ENCODE data around the gene MUC21. TPM values are rescaled to one million over a fixed set of nuclear protein-coding genes. Genes with fewer than 3 reads are reported as not detected.

The MUC21 gene
- total RNA-seq, 1 experiment from 2014 or later = not detected

DNA sequence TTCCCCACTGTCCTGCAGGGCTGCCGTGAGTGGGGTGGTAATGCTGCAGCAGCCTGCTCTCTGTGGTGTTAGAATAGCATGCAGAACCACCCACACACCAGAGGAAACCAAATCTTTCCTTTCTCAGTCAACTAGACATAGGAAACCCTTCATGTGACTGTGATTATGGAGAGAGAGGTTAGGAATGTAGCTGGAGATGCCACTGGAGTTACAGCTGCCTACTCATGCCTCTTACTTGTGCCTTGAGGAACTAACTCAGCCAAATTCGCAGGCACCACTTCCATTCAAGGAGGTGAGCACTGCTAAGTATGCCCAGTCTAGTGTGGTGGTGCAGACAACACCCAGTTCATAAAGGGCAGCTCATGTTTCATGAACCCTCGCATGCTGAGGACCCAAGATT, 54.2 kb downstream of the MUC21 start:
- no peak overlapping the region for H3K4me3 ChIP-seq (ENCODE audit: low read depth in 2 of 2, low read length in 2 of 2)
- DNase-seq (ENCODE audit: low read depth, low spot score) (no peak), ATAC-seq (no peak)
- H3K27ac ChIP-seq (ENCODE audit: low read length) = no peak overlapping the region
- no TSS peak for BruUV-seq (replicated peaks)
- in situ Hi-C loops (cut with HindIII; ENCODE audit: low pct_unique_long_range_greater_than_20kb, low sequenced_read_pairs) = no loop called here
- TF ChIP-seq SIN3A (IDR thresholded peaks at IDR 0.05; ENCODE audit: borderline replicate concordance, insufficient read depth, low read depth, low read length) (no peak), TCF7L2 (IDR thresholded peaks at IDR 0.05; ENCODE audit: low read depth, low read length) (no peak), REST (IDR thresholded peaks at IDR 0.05; ENCODE audit: insufficient read depth in 1 of 2, low read depth in 2 of 2, low read length in 1 of 2) (no peak), POLR2AphosphoS5 (IDR thresholded peaks at IDR 0.05; ENCODE audit: low read depth, low read length) (no peak)
- TF ChIP-seq, protein P1, sequence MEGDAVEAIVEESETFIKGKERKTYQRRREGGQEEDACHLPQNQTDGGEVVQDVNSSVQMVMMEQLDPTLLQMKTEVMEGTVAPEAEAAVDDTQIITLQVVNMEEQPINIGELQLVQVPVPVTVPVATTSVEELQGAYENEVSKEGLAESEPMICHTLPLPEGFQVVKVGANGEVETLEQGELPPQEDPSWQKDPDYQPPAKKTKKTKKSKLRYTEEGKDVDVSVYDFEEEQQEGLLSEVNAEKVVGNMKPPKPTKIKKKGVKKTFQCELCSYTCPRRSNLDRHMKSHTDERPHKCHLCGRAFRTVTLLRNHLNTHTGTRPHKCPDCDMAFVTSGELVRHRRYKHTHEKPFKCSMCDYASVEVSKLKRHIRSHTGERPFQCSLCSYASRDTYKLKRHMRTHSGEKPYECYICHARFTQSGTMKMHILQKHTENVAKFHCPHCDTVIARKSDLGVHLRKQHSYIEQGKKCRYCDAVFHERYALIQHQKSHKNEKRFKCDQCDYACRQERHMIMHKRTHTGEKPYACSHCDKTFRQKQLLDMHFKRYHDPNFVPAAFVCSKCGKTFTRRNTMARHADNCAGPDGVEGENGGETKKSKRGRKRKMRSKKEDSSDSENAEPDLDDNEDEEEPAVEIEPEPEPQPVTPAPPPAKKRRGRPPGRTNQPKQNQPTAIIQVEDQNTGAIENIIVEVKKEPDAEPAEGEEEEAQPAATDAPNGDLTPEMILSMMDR (IDR thresholded peaks at IDR 0.05) = no peak
- no peaks in the 10 kb centered on the region for H3K27me3 ChIP-seq (ENCODE audit: control insufficient read depth, insufficient read depth, low read length)
- H3K4me1 ChIP-seq (ENCODE audit: control insufficient read depth, insufficient read depth, low read length) = peaks cover 4% of the 10 kb centered on the region
- CTCF ChIA-PET = no interaction called here
- H3K9me3 ChIP-seq (ENCODE audit: control insufficient read depth, insufficient read depth, low read depth, low read length) = no peaks in the 10 kb centered on the region
- POLR2A ChIA-PET = no interaction called here
- H3K36me3 ChIP-seq (ENCODE audit: control insufficient read depth, insufficient read depth, low read length) = no peaks in the 10 kb centered on the region
- intact Hi-C loops (cut with micrococcal nuclease; ENCODE audit: unreplicated experiment) = no loop called here

DNA sequence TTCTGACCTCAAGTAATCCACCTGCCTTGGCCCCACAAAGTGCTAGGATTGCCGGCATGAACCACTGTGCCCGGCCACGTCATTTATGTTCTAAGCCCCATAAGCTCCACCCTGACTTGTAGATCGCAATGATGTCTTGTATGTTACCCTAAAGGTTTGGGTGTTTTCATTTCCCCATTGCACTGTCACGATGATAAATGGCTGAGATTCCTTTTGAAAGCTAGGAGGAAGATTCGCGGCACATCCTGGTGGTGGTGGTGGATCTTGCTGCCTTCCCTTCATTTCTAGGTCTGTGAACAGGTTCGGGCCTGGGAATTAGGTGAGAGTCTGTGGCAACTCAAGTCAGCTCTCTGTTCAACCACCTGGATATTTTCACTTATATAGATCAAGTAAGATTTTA, 55.0 kb downstream of the MUC21 start:
- ChIA-PET POLR2A (no interaction called here), CTCF (no interaction called here)
- in situ Hi-C loops (cut with HindIII; ENCODE audit: low pct_unique_long_range_greater_than_20kb, low sequenced_read_pairs) (no loop called here), intact Hi-C loops (cut with micrococcal nuclease; ENCODE audit: unreplicated experiment) (no loop called here)
- ATAC-seq (no peak), DNase-seq (ENCODE audit: low read depth, low spot score) (no peak)
- Histone ChIP-seq H3K9me3 (ENCODE audit: control insufficient read depth, insufficient read depth, low read depth, low read length) (no peaks in the 10 kb centered on the region), H3K27ac (ENCODE audit: low read length) (no peak overlapping the region), H3K4me3 (ENCODE audit: low read depth in 2 of 2, low read length in 2 of 2) (no peak overlapping the region), H3K36me3 (ENCODE audit: control insufficient read depth, insufficient read depth, low read length) (no peaks in the 10 kb centered on the region), H3K4me1 (ENCODE audit: control insufficient read depth, insufficient read depth, low read length) (peaks cover 4% of the 10 kb centered on the region), H3K27me3 (ENCODE audit: control insufficient read depth, insufficient read depth, low read length) (no peaks in the 10 kb centered on the region)
- TF ChIP-seq POLR2AphosphoS5 (IDR thresholded peaks at IDR 0.05; ENCODE audit: low read depth, low read length) (no peak), SIN3A (IDR thresholded peaks at IDR 0.05; ENCODE audit: borderline replicate concordance, insufficient read depth, low read depth, low read length) (no peak), REST (IDR thresholded peaks at IDR 0.05; ENCODE audit: insufficient read depth in 1 of 2, low read depth in 2 of 2, low read length in 1 of 2) (no peak), TCF7L2 (IDR thresholded peaks at IDR 0.05; ENCODE audit: low read depth, low read length) (no peak)
- TF ChIP-seq, protein P1 (IDR thresholded peaks at IDR 0.05) = no peak
- BruUV-seq (replicated peaks) = no TSS peak

Other genes starting within 250 kb of the MUC21 start
- gene FLOT1, start 241.0 kb upstream of the MUC21 start, total RNA-seq (2021; ENCODE audit: unreplicated experiment) = 176 TPM
- gene IER3, start 239.2 kb upstream of the MUC21 start, total RNA-seq (2021; ENCODE audit: unreplicated experiment) = 106 TPM
- gene DDR1, start 99.2 kb upstream of the MUC21 start, total RNA-seq (2021; ENCODE audit: unreplicated experiment) = 95.2 TPM
- 27.5 TPM for gene GTF2H4, start 75.5 kb upstream of the MUC21 start, total RNA-seq (2021; ENCODE audit: unreplicated experiment)
- gene VARS2, start 69.5 kb upstream of the MUC21 start, total RNA-seq (2021; ENCODE audit: unreplicated experiment) = 42.7 TPM
- gene SFTA2, start 51.5 kb upstream of the MUC21 start, total RNA-seq (2021; ENCODE audit: unreplicated experiment) = not detected
- gene MUCL3, start 42.7 kb upstream of the MUC21 start, total RNA-seq (2021; ENCODE audit: unreplicated experiment) = not detected
- gene MUC22, start 26.8 kb downstream of the MUC21 start, total RNA-seq (2021; ENCODE audit: unreplicated experiment) = not detected
- not detected for gene C6orf15, start 128.9 kb downstream of the MUC21 start, total RNA-seq (2021; ENCODE audit: unreplicated experiment)
- gene PSORS1C1, start 131.1 kb downstream of the MUC21 start, total RNA-seq (2021; ENCODE audit: unreplicated experiment) = 2.9 TPM
- not detected for gene CDSN, start 136.7 kb downstream of the MUC21 start, total RNA-seq (2021; ENCODE audit: unreplicated experiment)
- not detected for gene PSORS1C2, start 155.3 kb downstream of the MUC21 start, total RNA-seq (2021; ENCODE audit: unreplicated experiment)
- 37.1 TPM for gene CCHCR1, start 174.1 kb downstream of the MUC21 start, total RNA-seq (2021; ENCODE audit: unreplicated experiment)
- 21.4 TPM for gene TCF19, start 174.9 kb downstream of the MUC21 start, total RNA-seq (2021; ENCODE audit: unreplicated experiment)
- 1.1 TPM for gene POU5F1, start 187.0 kb downstream of the MUC21 start, total RNA-seq (2021; ENCODE audit: unreplicated experiment)

Measured in Panc1 (cell line).